Kidney tubule cell (primary cell): ENCODE data around the gene ZNF804A.

Source experiments
- DNase-seq: peaks from one replicate; pipeline ENCODE4 v3.0.0-alpha.2; 2018; ENCODE audit warnings: low spot score

Gene ZNF804A

GRCh38 chr2:184610891-184611290 is 12.6 kb downstream of the ZNF804A start:
- no peak for DNase-seq

DNA sequence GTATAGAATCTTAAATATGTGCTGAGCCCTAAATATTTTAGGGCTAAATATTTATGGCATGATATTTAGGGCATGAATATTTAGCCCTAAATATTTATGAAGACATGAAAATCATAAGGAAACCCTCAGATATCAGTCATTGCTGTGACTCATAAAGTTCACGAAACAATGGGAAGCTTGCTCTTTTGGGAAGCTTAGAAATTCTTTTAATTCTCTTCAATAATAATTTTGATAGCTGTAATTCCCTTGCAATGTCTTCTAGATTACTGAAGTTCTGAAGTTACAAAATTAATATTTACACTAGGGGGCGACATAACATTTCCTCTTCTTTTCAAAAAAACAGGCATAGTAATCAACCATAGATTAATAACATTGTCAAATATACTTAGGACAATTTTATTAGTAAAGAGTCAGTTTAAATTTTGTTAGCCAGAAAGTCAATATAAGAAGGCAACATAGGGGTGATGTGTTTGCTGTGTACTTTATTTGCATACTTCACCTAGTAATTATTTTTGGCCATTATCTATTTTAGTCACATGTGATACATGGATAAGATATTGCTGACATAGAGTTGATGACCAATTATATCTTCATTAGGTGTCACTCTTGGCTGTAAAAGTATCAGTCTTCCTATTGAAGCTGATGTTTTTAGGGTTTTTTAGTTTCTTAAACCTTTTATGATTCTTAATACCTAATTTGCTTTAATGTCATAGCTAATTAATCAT is 13.2 kb downstream of the ZNF804A start:
- DNase-seq, result peak; percentile 13

DNA sequence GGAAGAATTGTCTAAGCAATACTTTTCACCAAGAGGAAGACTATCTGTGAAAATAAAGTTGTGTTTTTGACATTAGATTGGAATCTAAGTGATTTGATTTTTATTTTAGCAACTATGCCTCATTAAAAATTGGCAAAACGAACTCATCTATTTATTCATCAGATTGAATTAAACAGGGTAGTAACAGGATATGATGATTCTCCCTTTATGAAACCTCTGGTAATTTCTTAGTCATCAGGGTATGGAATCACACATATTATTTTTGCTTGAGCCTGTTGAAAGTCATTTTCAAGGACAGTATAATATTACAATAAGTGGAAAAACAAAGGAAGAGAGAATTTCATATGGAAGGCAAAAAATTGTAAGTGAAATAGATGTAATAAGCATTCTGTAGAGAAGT is 22.0 kb downstream of the ZNF804A start:
- no peak for DNase-seq

DNA sequence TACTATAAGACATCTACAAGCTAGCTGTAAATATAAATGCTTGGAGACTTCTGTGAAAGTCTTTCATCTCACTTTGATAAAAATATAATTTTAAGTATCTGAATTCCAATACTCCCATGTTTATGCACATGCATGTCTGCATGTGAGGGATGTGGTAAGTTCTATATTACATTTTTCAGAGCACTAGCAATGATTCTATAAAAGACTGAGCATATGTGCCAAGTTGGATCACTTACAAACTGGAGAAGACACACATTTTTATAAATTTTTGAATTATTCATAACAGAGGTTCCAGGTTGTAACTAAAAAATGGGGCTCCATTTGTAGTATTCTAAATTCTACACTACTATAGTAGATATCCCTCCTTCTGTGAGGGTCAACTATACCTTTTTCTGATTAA is 26.0 kb downstream of the ZNF804A start:
- DNase-seq, result no peak

- DNase-seq, result no peak
Observed at GRCh38 chr2:184628051-184628450, 29.7 kb downstream of the ZNF804A start.

- no peak for DNase-seq
Observed at GRCh38 chr2:184633726-184634125, 35.4 kb downstream of the ZNF804A start.

DNA sequence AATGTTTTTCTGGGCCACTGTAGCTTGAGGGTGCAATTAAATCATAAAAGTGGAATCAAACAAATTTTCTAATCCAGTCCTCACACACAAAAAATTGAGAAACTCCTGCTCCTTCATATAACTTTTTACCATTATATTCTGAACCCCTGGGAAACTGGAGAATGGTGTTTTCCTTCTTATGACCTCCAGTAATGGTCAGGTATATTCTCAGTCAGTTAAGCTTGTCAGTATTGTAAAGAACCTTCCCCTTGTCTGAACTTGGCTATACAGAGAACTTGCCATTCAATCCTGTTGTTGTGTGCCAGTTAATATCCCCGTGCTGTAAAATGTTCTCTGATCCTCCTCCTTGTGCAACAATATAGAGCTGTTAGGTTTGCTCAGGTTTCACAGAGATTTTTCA is 39.5 kb downstream of the ZNF804A start:
- no peak for DNase-seq

DNA sequence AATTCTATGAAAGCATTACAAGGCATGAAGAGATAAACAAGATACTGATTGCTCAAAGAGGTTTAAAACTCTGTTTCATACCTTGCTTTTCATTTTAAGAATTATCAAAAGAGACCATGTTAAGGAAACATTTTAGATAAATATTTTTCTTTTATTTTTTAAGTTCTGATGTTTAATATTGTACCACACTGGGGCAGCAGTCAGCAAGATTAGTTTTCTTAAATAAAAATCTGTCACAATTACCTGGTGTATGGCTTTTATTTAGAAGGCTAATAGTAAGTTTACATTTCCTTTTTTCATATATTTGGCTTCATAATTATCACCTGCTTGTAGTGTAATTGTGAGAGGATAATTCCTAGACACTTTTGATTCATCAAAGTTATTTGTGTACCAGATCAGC is 46.4 kb downstream of the ZNF804A start:
- no peak for DNase-seq

GRCh38 chr2:184646177-184646576 is 47.8 kb downstream of the ZNF804A start:
- DNase-seq, result peak; percentile 72

GRCh38 chr2:184646593-184646992 is 48.3 kb downstream of the ZNF804A start:
- no peak for DNase-seq

DNA sequence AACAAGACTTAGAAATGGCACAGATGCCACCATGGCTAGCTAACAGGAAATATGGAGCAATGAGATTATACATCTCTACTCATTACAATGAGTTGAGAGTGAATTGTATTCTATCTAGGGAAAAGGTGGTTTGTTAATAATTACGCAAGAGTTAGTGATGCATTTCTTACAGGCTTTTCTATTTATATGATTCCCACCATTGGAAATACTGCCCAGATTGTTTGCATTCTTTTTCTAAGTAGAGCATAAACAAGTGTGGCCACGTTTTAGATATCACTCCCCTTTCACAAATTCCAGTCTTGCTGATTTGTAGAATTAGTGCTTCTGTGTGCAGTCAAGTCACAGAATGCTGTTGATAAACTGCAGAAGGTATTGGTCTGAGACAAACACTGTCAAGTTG is 56.6 kb downstream of the ZNF804A start:
- DNase-seq, result peak; percentile 11

GRCh38 chr2:184677171-184677570 is 78.8 kb downstream of the ZNF804A start:
- no peak for DNase-seq

DNA sequence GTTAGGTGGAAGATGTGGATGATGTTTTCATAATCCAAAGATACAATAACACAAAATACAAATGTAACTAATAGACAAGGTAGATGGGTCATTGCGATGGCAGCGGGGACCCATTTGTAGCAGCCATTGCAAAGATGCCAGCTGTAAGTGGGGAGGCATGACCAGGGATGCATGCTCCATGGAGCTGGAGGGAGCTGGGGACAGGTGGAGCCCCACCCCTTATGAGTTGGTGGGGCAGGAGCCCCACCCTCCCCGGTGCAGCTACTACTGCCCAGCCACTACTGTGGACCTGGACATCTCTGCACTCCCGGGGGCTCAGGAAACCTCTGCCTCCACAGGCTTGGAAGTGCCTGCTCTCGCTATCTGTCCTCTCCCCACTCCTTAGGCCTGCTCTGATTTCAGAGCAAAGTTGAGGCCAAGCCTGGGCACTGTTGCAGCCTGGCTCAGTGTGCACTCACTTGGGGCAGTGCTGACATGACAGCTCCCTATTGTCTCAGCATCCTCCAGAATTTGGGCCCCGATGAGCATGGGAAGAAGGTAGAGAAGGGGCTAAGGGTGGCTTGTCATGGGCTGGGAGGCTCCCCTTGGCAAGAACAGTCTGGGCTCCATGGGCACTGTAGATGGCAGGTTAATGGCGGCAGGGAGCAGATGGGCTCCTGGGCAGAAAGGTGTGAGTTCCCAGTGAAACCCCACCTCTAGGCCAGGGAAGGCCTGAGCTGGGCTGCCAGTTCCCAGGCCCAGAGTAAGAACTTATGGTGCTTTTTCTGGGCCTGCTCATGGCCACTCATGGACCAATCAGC is 81.1 kb downstream of the ZNF804A start:
- DNase-seq, result no peak

GRCh38 chr2:184680825-184681224 is 82.5 kb downstream of the ZNF804A start:
- DNase-seq, result no peak

- no peak for DNase-seq
Observed at GRCh38 chr2:184681642-184682321, 83.5 kb downstream of the ZNF804A start.

GRCh38 chr2:184683911-184684310 is 85.6 kb downstream of the ZNF804A start:
- DNase-seq, result no peak

- DNase-seq, result peak; percentile 26
Observed at GRCh38 chr2:184685999-184686841, 87.9 kb downstream of the ZNF804A start.

- DNase-seq, result no peak
Observed at GRCh38 chr2:184689638-184690037, 91.3 kb downstream of the ZNF804A start.

DNA sequence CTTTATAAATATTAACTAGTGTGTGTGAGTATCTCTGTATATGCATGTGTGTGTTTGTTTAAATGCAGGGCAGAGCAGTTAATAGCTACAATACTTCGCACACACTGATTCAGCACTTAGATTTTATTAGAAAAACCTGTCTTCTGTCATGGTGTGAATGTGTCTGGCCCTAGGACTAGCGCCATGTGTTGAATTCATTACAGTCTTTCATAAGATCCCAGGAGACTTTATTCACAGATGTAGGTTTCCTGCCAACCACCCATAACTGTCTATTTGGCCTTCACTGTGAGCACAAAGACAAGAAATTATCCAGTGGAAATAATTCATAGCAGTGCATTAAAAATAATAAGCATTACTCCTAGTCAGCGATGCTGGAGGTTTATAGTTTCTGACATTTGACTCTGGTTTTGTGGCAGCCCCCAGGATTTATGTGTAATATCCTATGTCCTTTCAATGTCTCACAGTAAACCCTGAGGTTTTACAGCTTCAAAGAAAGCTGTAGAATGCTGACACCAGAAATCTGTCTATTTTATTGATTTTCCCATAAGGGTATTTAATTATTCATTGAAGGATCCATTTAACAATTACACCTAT is 93.9 kb downstream of the ZNF804A start:
- DNase-seq, result no peak

DNA sequence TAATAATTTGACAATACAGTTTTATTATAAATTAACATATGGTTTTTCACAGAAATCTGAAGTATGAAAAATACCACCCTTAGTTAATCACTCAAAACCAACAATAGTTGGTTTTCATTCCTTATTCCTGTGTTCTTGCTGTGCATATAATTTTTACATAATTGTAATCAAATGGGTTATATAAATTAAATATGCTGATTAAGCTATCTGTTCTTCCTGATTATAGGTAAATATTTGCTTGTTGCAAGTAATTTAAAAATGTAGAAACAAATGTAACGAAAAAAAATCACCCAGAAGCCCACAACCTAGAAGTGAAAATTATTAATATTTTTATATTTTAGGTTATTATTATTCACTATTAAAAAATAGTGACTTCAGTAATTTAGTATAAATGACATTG is 98.3 kb downstream of the ZNF804A start:
- DNase-seq, result no peak

GRCh38 chr2:184698476-184698875 is 100.1 kb downstream of the ZNF804A start:
- no peak for DNase-seq

DNA sequence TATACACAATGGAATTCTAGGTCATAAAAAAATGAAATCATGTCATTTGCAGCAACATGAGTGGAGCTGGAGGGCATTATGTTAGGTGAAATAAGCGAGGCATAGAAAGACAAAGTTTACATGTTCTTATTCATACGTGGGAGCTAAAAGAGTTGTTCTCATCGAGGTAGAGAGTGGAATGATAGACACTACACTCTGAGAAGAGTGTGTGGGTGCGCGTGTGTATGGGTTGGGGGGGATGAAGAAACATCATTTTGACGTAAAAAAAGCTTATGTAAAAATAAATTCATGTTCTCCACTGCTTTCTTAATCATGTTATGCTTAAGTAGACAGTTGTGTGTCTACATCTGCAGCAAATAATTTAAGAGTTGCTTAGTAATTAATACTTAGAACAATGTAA is 123.6 kb downstream of the ZNF804A start:
- no peak for DNase-seq
